ENCODE results near the gene FKRP. TPM values are rescaled to one million over a fixed set of nuclear protein-coding genes. Genes with fewer than 3 reads are reported as not detected.

The FKRP gene
- total and polyA plus RNA-seq, 2 donors (not counting 1 experiment from before 2014, with no cell fraction given), result 11.8 to 12.2 TPM

GRCh38 chr19:46787040-46787330 is 41.1 kb downstream of the FKRP start:
- no peak for DNase-seq (ENCODE audit: low read depth in 2 of 2)
- Histone ChIP-seq H3K79me2 (ENCODE audit: control insufficient read depth, insufficient read depth, low read length) (peaks cover 57% of the 10 kb centered on the region), H4K20me1 (ENCODE audit: control insufficient read depth, extremely low read depth, insufficient read depth, low read length) (no peaks in the 10 kb centered on the region), H3K27me3 (ENCODE audit: control insufficient read depth, insufficient read depth, low read length) (no peaks in the 10 kb centered on the region), H3K9me3 (ENCODE audit: control insufficient read depth, insufficient read depth, low read depth, low read length) (no peaks in the 10 kb centered on the region), H3K36me3 (ENCODE audit: control insufficient read depth, insufficient read depth, low read length) (peaks cover 14% of the 10 kb centered on the region), H3K4me3 (replicated peaks in 1 of 4; ENCODE audit: control extremely low read depth in 1 of 4, insufficient read depth in 1 of 4, low read depth in 3 of 4, low read length in 4 of 4) (peak overlapping the region; percentile 82 to 99 (median 92)), H3K9ac (ENCODE audit: insufficient read depth, low read length) (peak overlapping the region; percentile 89), H3K4me2 (ENCODE audit: extremely low read depth, insufficient read depth, low read length) (peak overlapping the region; percentile 86), H3K27ac (ENCODE audit: insufficient read depth, low read length) (peak overlapping the region; percentile 98), H3K4me1 (ENCODE audit: control insufficient read depth, extremely low read depth, insufficient read depth, low read length) (peaks cover 7% of the 10 kb centered on the region), H2AFZ (ENCODE audit: low read length) (no peak overlapping the region)
- TF ChIP-seq CTCF (conservative IDR thresholded peaks at IDR 0.05 in 1 of 2, IDR thresholded peaks at IDR 0.05 in 1 of 2; ENCODE audit: low read depth in 1 of 2, low read length in 2 of 2), result no peak
- TF ChIP-seq EZH2 (IDR thresholded peaks at IDR 0.05; ENCODE audit: low read length, missing control alignments), result no peak

GRCh38 chr19:46787331-46788261 is 41.7 kb downstream of the FKRP start:
- Histone ChIP-seq H3K9me3 (ENCODE audit: control insufficient read depth, insufficient read depth, low read depth, low read length) (no peaks in the 10 kb centered on the region), H3K27ac (ENCODE audit: insufficient read depth, low read length) (peak overlapping the region; percentile 98), H3K36me3 (ENCODE audit: control insufficient read depth, insufficient read depth, low read length) (peaks cover 11% of the 10 kb centered on the region), H3K27me3 (ENCODE audit: control insufficient read depth, insufficient read depth, low read length) (no peaks in the 10 kb centered on the region), H4K20me1 (ENCODE audit: control insufficient read depth, extremely low read depth, insufficient read depth, low read length) (no peaks in the 10 kb centered on the region), H3K4me1 (ENCODE audit: control insufficient read depth, extremely low read depth, insufficient read depth, low read length) (peaks cover 11% of the 10 kb centered on the region), H2AFZ (ENCODE audit: low read length) (no peak overlapping the region), H3K9ac (ENCODE audit: insufficient read depth, low read length) (peak overlapping the region; percentile 89), H3K4me3 (replicated peaks in 1 of 4; ENCODE audit: control extremely low read depth in 1 of 4, insufficient read depth in 1 of 4, low read depth in 3 of 4, low read length in 4 of 4) (peak overlapping the region; percentile 82 to 99 (median 92)), H3K4me2 (ENCODE audit: extremely low read depth, insufficient read depth, low read length) (peak overlapping the region; percentile 89), H3K79me2 (ENCODE audit: control insufficient read depth, insufficient read depth, low read length) (peaks cover 54% of the 10 kb centered on the region)
- TF ChIP-seq CTCF (conservative IDR thresholded peaks at IDR 0.05 in 1 of 2, IDR thresholded peaks at IDR 0.05 in 1 of 2; ENCODE audit: low read depth in 1 of 2, low read length in 2 of 2) (no peak), EZH2 (IDR thresholded peaks at IDR 0.05; ENCODE audit: low read length, missing control alignments) (no peak)
- DNase-seq (ENCODE audit: low read depth in 2 of 2), result peak; percentile 63 to 74

GRCh38 chr19:46788262-46788967 is 42.6 kb downstream of the FKRP start, which contains the start of gene SLC1A5:
Gene SLC1A5 (minus strand): TSS chr19:46788594. CDS start chr19:46787965, 629 bp downstream.
- no peak within 1 kb of the TSS for H2AFZ ChIP-seq (ENCODE audit: low read length)
- H3K79me2 ChIP-seq (ENCODE audit: control insufficient read depth, insufficient read depth, low read length), result peaks cover 48% of the 10 kb centered on the region
- H3K9me3 ChIP-seq (ENCODE audit: control insufficient read depth, insufficient read depth, low read depth, low read length), result no peaks in the 10 kb centered on the region

More at GRCh38 chr19:46788262-46788967, 42.6 kb downstream of the FKRP start, which contains the start of gene SLC1A5:
- H3K36me3 ChIP-seq (ENCODE audit: control insufficient read depth, insufficient read depth, low read length), result peaks cover 5% of the 10 kb centered on the region
- peak; percentile 93 to 96 for DNase-seq (ENCODE audit: low read depth in 2 of 2)
- H3K4me1 ChIP-seq (ENCODE audit: control insufficient read depth, extremely low read depth, insufficient read depth, low read length), result peaks cover 12% of the 10 kb centered on the region
- H3K27me3 ChIP-seq (ENCODE audit: control insufficient read depth, insufficient read depth, low read length), result no peaks in the 10 kb centered on the region
- H4K20me1 ChIP-seq (ENCODE audit: control insufficient read depth, extremely low read depth, insufficient read depth, low read length), result no peaks in the 10 kb centered on the region
- H3K27ac ChIP-seq (ENCODE audit: insufficient read depth, low read length), result peak within 1 kb of the TSS; percentile 98
- TF ChIP-seq EZH2 (IDR thresholded peaks at IDR 0.05; ENCODE audit: low read length, missing control alignments), result no peak
- no peak for TF ChIP-seq CTCF (conservative IDR thresholded peaks at IDR 0.05 in 1 of 2, IDR thresholded peaks at IDR 0.05 in 1 of 2; ENCODE audit: low read depth in 1 of 2, low read length in 2 of 2)
- peak within 1 kb of the TSS; percentile 82 to 99 (median 92) for H3K4me3 ChIP-seq (replicated peaks in 1 of 4; ENCODE audit: control extremely low read depth in 1 of 4, insufficient read depth in 1 of 4, low read depth in 3 of 4, low read length in 4 of 4)
- peak within 1 kb of the TSS; percentile 89 for H3K9ac ChIP-seq (ENCODE audit: insufficient read depth, low read length)
- H3K4me2 ChIP-seq (ENCODE audit: extremely low read depth, insufficient read depth, low read length), result peak within 1 kb of the TSS; percentile 89
